Thoracic aorta (tissue), 2 donors: ENCODE data around the gene PAFAH1B2. TPM values are rescaled to one million over a fixed set of nuclear protein-coding genes. Genes with fewer than 3 reads are reported as not detected.
A peak's percentile ranks its signal among the peaks of the same experiment; 100 is the strongest.
"Not testable (repeated sequence)": the region's sequence is repeated elsewhere in the genome, so short reads cannot be mapped to it uniquely, and the experiment has no call there.

Source experiments
- ATAC-seq: fragments of 150-250 bp; one replicate; pipeline ENCODE4 v1.8.0; 2017; ENCODE audit warnings: low read depth; ENCODE audit not compliant: insufficient number of reproducible peaks, low FRiP score
- DNase-seq: peaks from one replicate; pipeline ENCODE4 v3.0.0-alpha.2; 2020; ENCODE audit warnings: low spot score
- H3K27ac ChIP-seq, 2 donors: fragments of 200-600 bp; sonication (generic); 1 replicate in 1 of 2; 2 replicates in 1 of 2; pipeline ENCODE4 v1.5.1; 2016; ENCODE audit warnings: mild to moderate bottlenecking in 2 of 2, moderate library complexity in 2 of 2
- H3K27me3 ChIP-seq: fragments of 200-600 bp; sonication (generic); replicated peaks from 2 replicates; pipeline ENCODE4 v1.6.0; 2016; ENCODE audit warnings: mild to moderate bottlenecking; ENCODE audit not compliant: insufficient read depth
- H3K36me3 ChIP-seq: fragments of 200-600 bp; sonication (generic); one replicate; pipeline ENCODE4 v1.5.1; 2016
- H3K4me1 ChIP-seq, 2 donors: fragments of 200-600 bp; sonication (generic); 1 replicate in 1 of 2; 2 replicates in 1 of 2; pipeline versions ENCODE4 v1.5.1 to v1.6.0; 2016; ENCODE audit warnings: low read depth in 2 of 2, mild to moderate bottlenecking in 1 of 2; ENCODE audit not compliant: control insufficient read depth in 1 of 2
- H3K4me3 ChIP-seq: fragments of 200-600 bp; sonication (generic); 2 replicates; pipeline ENCODE4 v1.5.1; 2016; ENCODE audit warnings: mild to moderate bottlenecking
- H3K9me3 ChIP-seq: fragments of 200-600 bp; sonication (generic); 2 replicates; pipeline ENCODE4 v1.5.1; 2016
- CTCF ChIP-seq: fragments of 200-600 bp; sonication (generic); IDR thresholded peaks from one replicate; pipeline ENCODE4 v1.5.1; 2019; ENCODE audit warnings: antibody characterized with exemption
- total RNA-seq, 2 donors: library from RNA; depleted of rRNA; stranded (reverse); fragments of >200 nt; gene quantifications; one replicate each; pipeline versions ENCODE4 v1.1.0 to v1.2.3, GENCODE V29; 2016

The PAFAH1B2 gene
- total RNA-seq, 2 donors from 2014 or later, result 66.3 to 75.8 TPM

- ATAC-seq (no peak), DNase-seq (no peak)
- no peaks in the 10 kb centered on the region for H3K9me3 ChIP-seq
- H3K4me3 ChIP-seq, result peak overlapping the region; percentile 95
- no peaks in the 10 kb centered on the region for H3K27me3 ChIP-seq
- H3K36me3 ChIP-seq, result peaks cover 13% of the 10 kb centered on the region
- peaks cover 23 to 37% of the 10 kb centered on the region in 2 donors for H3K4me1 ChIP-seq
- TF ChIP-seq CTCF, result no peak
- H3K27ac ChIP-seq, result peak overlapping the region; percentile 95 to 96
These were observed 35.9 kb downstream of the PAFAH1B2 start for GRCh38 chr11:117180020-117180419.

DNA sequence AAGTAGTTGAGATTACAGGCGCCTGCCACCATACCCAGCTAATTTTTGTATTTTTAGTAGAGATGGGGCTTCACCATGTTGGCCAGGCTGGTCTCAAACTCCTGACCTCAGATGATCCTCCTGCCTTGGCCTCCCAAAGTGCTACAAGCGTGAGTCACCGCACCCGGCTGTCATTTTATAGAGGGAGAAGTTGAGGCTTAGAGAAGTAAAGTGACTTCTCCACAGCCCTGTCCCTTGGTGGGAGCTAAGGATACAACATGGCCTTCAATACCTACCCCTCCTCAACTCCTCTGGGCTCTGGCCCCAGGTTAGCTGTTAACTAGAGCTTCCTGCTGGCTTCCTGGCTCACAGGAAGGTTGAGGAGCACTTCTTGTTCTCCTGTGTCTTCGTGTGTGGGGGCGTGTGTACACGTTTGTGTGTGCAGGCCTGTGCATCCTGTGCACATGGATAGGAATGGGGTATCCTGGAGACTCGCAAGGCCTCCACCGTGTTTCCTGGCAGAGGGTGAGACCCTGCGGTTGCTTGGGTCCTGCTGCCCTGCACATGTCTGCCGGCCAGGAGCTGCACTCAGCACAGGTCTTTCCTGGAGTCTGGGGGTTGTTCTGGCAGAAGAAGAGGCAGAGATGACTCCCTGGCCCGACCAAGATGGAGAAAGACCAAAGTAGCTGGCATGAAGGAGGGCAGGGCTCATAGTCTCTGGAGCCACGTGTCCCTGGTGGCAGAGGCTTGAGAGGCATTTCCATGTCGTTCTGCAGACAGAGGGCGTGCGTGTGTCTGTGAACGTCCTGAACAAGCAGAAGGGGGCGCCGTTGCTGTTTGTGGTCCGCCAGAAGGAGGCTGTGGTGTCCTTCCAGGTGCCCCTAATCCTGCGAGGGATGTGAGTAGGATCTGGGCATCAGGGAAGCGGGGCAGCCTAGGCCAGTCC, 36.8 kb downstream of the PAFAH1B2 start:
- TF ChIP-seq CTCF, result peak; percentile 69
- H3K36me3 ChIP-seq, result peaks cover 13% of the 10 kb centered on the region
- H3K27me3 ChIP-seq, result no peaks in the 10 kb centered on the region
- peaks cover 23 to 36% of the 10 kb centered on the region in 2 donors for H3K4me1 ChIP-seq
- ATAC-seq (peak; percentile 51), DNase-seq (no peak)
- H3K9me3 ChIP-seq, result no peaks in the 10 kb centered on the region
- peak overlapping the region; percentile 95 for H3K4me3 ChIP-seq
- H3K27ac ChIP-seq, result peak overlapping the region; percentile 95 to 96

- Histone ChIP-seq H3K4me3 (no peak overlapping the region), H3K4me1 (peaks cover 23 to 31% of the 10 kb centered on the region in 2 donors), H3K27ac (no peak overlapping the region), H3K27me3 (no peaks in the 10 kb centered on the region), H3K9me3 (no peaks in the 10 kb centered on the region), H3K36me3 (peaks cover 13% of the 10 kb centered on the region)
- TF ChIP-seq CTCF, result no peak
- ATAC-seq (no peak), DNase-seq (no peak)
These were observed 37.8 kb downstream of the PAFAH1B2 start for GRCh38 chr11:117181586-117182550.

GRCh38 chr11:117182551-117182935, 38.5 kb downstream of the PAFAH1B2 start:
- ATAC-seq (no peak), DNase-seq (no peak)
- Histone ChIP-seq H3K27me3 (no peaks in the 10 kb centered on the region), H3K27ac (no peak overlapping the region), H3K4me1 (peaks cover 23 to 31% of the 10 kb centered on the region in 2 donors), H3K36me3 (peaks cover 16% of the 10 kb centered on the region), H3K9me3 (no peaks in the 10 kb centered on the region), H3K4me3 (no peak overlapping the region)
- TF ChIP-seq CTCF, result no peak

- peaks cover 21 to 24% of the 10 kb centered on the region in 2 donors for H3K4me1 ChIP-seq
These were observed 39.1 kb downstream of the PAFAH1B2 start for GRCh38 chr11:117183178-117183577.

More at GRCh38 chr11:117183178-117183577, 39.1 kb downstream of the PAFAH1B2 start:
- DNase-seq, H3K9me3 ChIP-seq, H3K27me3 ChIP-seq, H3K4me3 ChIP-seq, H3K27ac ChIP-seq, ATAC-seq: not testable (repeated sequence)
- H3K36me3 ChIP-seq, result peaks cover 23% of the 10 kb centered on the region
